ENCODE measurements around the gene HCFC1R1.

DNA sequence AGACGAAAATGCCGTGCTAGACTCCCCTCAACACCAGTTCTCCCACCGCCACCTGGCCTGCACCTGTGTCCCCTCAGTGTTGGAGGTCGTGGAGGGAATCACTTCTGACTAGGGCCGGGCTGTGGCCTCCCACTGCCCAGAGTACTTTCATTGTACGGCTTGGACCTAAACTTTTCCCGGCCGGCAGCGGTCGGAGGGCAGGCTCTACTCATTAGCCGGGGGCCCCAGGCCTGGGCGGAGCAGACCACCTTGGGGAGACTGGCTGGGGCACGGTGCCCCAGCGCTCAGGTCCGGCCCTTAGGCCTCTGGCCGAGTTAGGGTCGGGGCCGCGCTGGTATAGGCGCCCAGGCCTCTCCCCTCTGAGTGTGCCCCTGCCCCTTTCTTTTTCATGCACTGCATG is 6.4 kb downstream of the HCFC1R1 start:
- TF ChIP-seq, protein P1, sequence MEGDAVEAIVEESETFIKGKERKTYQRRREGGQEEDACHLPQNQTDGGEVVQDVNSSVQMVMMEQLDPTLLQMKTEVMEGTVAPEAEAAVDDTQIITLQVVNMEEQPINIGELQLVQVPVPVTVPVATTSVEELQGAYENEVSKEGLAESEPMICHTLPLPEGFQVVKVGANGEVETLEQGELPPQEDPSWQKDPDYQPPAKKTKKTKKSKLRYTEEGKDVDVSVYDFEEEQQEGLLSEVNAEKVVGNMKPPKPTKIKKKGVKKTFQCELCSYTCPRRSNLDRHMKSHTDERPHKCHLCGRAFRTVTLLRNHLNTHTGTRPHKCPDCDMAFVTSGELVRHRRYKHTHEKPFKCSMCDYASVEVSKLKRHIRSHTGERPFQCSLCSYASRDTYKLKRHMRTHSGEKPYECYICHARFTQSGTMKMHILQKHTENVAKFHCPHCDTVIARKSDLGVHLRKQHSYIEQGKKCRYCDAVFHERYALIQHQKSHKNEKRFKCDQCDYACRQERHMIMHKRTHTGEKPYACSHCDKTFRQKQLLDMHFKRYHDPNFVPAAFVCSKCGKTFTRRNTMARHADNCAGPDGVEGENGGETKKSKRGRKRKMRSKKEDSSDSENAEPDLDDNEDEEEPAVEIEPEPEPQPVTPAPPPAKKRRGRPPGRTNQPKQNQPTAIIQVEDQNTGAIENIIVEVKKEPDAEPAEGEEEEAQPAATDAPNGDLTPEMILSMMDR (IDR thresholded peaks at IDR 0.05 in 4 of 5, conservative IDR thresholded peaks at IDR 0.05 in 1 of 5) = no peak
- TF ChIP-seq POLR2A (IDR thresholded peaks at IDR 0.05) = no peak

All from gastrocnemius medialis (tissue), 4 donors.